Endodermal cell (in vitro differentiated cells): ENCODE measurements around the gene VWA3B. TPM values are rescaled to one million over a fixed set of nuclear protein-coding genes. Genes with fewer than 3 reads are reported as not detected.

Experiments
- DNase-seq: peaks from one replicate; pipeline ENCODE4 v3.0.0-alpha.2; 2017
- H3K27ac ChIP-seq: 2 replicates; pipeline ENCODE4 v1.5.1; 2013; ENCODE audit warnings: mild to moderate bottlenecking, low read depth, low read length, moderate library complexity
- H3K27me3 ChIP-seq: 2 replicates; pipeline ENCODE4 v1.6.1; 2013; ENCODE audit warnings: mild to moderate bottlenecking, low read length, moderate library complexity; ENCODE audit not compliant: insufficient read depth, control insufficient read depth, poor library complexity, severe bottlenecking
- H3K36me3 ChIP-seq: 2 replicates; pipeline ENCODE4 v1.7.0; 2013; ENCODE audit warnings: mild to moderate bottlenecking, low read length, moderate library complexity; ENCODE audit not compliant: control insufficient read depth, insufficient read depth
- H3K4me1 ChIP-seq: one replicate; pipeline ENCODE4 v1.7.0; 2013; ENCODE audit warnings: low read length; ENCODE audit not compliant: control insufficient read depth, insufficient read depth
- H3K4me3 ChIP-seq: 2 replicates; pipeline ENCODE4 v1.5.1; 2013; ENCODE audit warnings: mild to moderate bottlenecking, low read length, moderate library complexity
- H3K9ac ChIP-seq: 2 replicates; pipeline ENCODE4 v1.6.1; 2013; ENCODE audit warnings: mild to moderate bottlenecking, low read length, moderate library complexity; ENCODE audit not compliant: poor library complexity, severe bottlenecking; ENCODE audit errors: extremely low read depth
- H3K9me3 ChIP-seq: 2 replicates; pipeline ENCODE4 v1.6.1; 2013; ENCODE audit warnings: mild to moderate bottlenecking, low read length, moderate library complexity; ENCODE audit not compliant: control insufficient read depth
- H3K27ac Mint-ChIP-seq: 2 replicates; pipeline ENCODE4 v1.8.0; 2020; ENCODE audit warnings: mixed read lengths
- H3K27me3 Mint-ChIP-seq: 2 replicates; pipeline ENCODE4 v1.8.0; 2021; ENCODE audit warnings: mild to moderate bottlenecking, mixed read lengths; ENCODE audit not compliant: insufficient read depth
- H3K36me3 Mint-ChIP-seq: 2 replicates; pipeline ENCODE4 v1.8.0; 2020; ENCODE audit warnings: low read depth, mixed read lengths
- H3K4me1 Mint-ChIP-seq: 2 replicates; pipeline ENCODE4 v1.8.0; 2020; ENCODE audit warnings: mixed read lengths
- H3K4me3 Mint-ChIP-seq: 2 replicates; pipeline ENCODE4 v1.8.0; 2020; ENCODE audit warnings: mild to moderate bottlenecking, moderate library complexity, mixed read lengths
- H3K9me3 Mint-ChIP-seq: 2 replicates; pipeline ENCODE4 v1.8.0; 2020; ENCODE audit warnings: mild to moderate bottlenecking, mixed read lengths
- CTCF ChIP-seq: fragments of 200-600 bp; sonication (generic); conservative IDR thresholded peaks from 2 replicates; pipeline ENCODE4 v1.5.0; 2021; ENCODE audit warnings: antibody characterized with exemption, mild to moderate bottlenecking
- WGBS, 2 experiments: methylation state at CpG; one replicate each; pipeline versions ENCODE4 v1.1.5 to v1.1.7; 2013; ENCODE audit warnings: missing lambda C conversion rate in 2 of 2, mixed read lengths in 1 of 2; ENCODE audit not compliant: insufficient coverage in 1 of 2, insufficient read length in 1 of 2; 5-methylcytosine and 5-hydroxymethylcytosine counted together
- total RNA-seq, 2 donors: library from RNA; stranded (reverse); fragmentation: NEBNext Ultra II Directional in 1 of 2; extraction: Animal tissue kit (Norgen Biotek cat#: 25700) in 1 of 2; gene quantifications; 2 replicates in 1 of 2; 3 replicates in 1 of 2; pipeline ENCODE4 v1.2.1, GENCODE V29; 2021

The VWA3B gene
- total RNA-seq, 2 donors from 2014 or later: 0.38 to 0.64 TPM

- H3K9ac ChIP-seq: no peak overlapping the region
- H3K4me1 Mint-ChIP-seq: peaks cover 23% of the 10 kb centered on the region
- no peaks in the 10 kb centered on the region for H3K36me3 ChIP-seq
- no peaks in the 10 kb centered on the region for H3K36me3 Mint-ChIP-seq
- TF ChIP-seq CTCF: no peak
- H3K4me3 ChIP-seq: no peak overlapping the region
- H3K4me3 Mint-ChIP-seq: no peak overlapping the region
- no peaks in the 10 kb centered on the region for H3K27me3 ChIP-seq
- no peak overlapping the region for H3K27ac ChIP-seq
- peaks cover 7% of the 10 kb centered on the region for H3K9me3 Mint-ChIP-seq
- peaks cover 12% of the 10 kb centered on the region for H3K4me1 ChIP-seq
- no peak for DNase-seq
- H3K9me3 ChIP-seq: peaks cover 9% of the 10 kb centered on the region
- H3K27ac Mint-ChIP-seq: no peak overlapping the region
- peaks cover 11% of the 10 kb centered on the region for H3K27me3 Mint-ChIP-seq
- WGBS, 2 experiments: 90% methylated on average over 8 to 9 of the region's 9 CpGs
Measured at GRCh38 chr2:98277162-98277859, 190.3 kb downstream of the VWA3B start.

- Histone ChIP-seq H3K9ac (no peak overlapping the region), H3K27ac (no peak overlapping the region), H3K4me1 (peaks cover 12% of the 10 kb centered on the region), H3K4me3 (no peak overlapping the region), H3K27me3 (no peaks in the 10 kb centered on the region), H3K36me3 (no peaks in the 10 kb centered on the region), H3K9me3 (peaks cover 9% of the 10 kb centered on the region)
- Mint-ChIP-seq H3K27ac (no peak overlapping the region), H3K9me3 (peaks cover 7% of the 10 kb centered on the region), H3K4me3 (no peak overlapping the region), H3K36me3 (no peaks in the 10 kb centered on the region), H3K27me3 (peaks cover 11% of the 10 kb centered on the region), H3K4me1 (peaks cover 23% of the 10 kb centered on the region)
- DNase-seq: no peak
- no peak for TF ChIP-seq CTCF
- WGBS, 2 experiments: 84 to 87% methylated on average over 6 to 7 of the region's 7 CpGs
Measured at GRCh38 chr2:98278074-98278473, 191.1 kb downstream of the VWA3B start.

GRCh38 chr2:98280376-98281102 is 193.6 kb downstream of the VWA3B start:
- H3K9me3 ChIP-seq: peaks cover 11% of the 10 kb centered on the region
- 65 to 77% methylated on average over 7 to 18 of the region's 18 CpGs for WGBS, 2 experiments
- no peak overlapping the region for H3K4me3 ChIP-seq
- H3K36me3 Mint-ChIP-seq: no peaks in the 10 kb centered on the region
- H3K27ac Mint-ChIP-seq: peak overlapping the region; percentile 77
- peaks cover 7% of the 10 kb centered on the region for H3K9me3 Mint-ChIP-seq
- peak overlapping the region; percentile 21 for H3K4me3 Mint-ChIP-seq
- no peak overlapping the region for H3K9ac ChIP-seq
- TF ChIP-seq CTCF: no peak
- H3K4me1 ChIP-seq: peaks cover 12% of the 10 kb centered on the region
- peaks cover 23% of the 10 kb centered on the region for H3K4me1 Mint-ChIP-seq
- peak overlapping the region; percentile 20 for H3K27ac ChIP-seq
- H3K36me3 ChIP-seq: no peaks in the 10 kb centered on the region
- peaks cover 9% of the 10 kb centered on the region for H3K27me3 Mint-ChIP-seq
- no peaks in the 10 kb centered on the region for H3K27me3 ChIP-seq
- DNase-seq: peak; percentile 69
